HFFc6 (cell line): ENCODE data around the gene C1QTNF12. TPM values are rescaled to one million over a fixed set of nuclear protein-coding genes. Genes with fewer than 3 reads are reported as not detected.
A peak's percentile ranks its signal among the peaks of the same experiment; 100 is the strongest.

Source experiments
- DNase-seq: peaks from one replicate; pipeline ENCODE4 v3.0.0-alpha.2; 2018
- H3K27ac Mint-ChIP-seq: 2 replicates; pipeline ENCODE4 v1.8.0; 2020; ENCODE audit warnings: mild to moderate bottlenecking, mixed read lengths
- H3K27me3 Mint-ChIP-seq: 2 replicates; pipeline ENCODE4 v1.8.0; 2021; ENCODE audit warnings: mild to moderate bottlenecking, moderate library complexity, mixed read lengths; ENCODE audit not compliant: insufficient read depth
- H3K36me3 Mint-ChIP-seq: 2 replicates; pipeline ENCODE4 v1.8.0; 2021; ENCODE audit warnings: low read depth, mixed read lengths
- H3K4me1 Mint-ChIP-seq: 2 replicates; pipeline ENCODE4 v1.8.0; 2020; ENCODE audit warnings: low read depth, mixed read lengths
- H3K4me3 Mint-ChIP-seq: 2 replicates; pipeline ENCODE4 v1.8.0; 2020; ENCODE audit warnings: mild to moderate bottlenecking, moderate library complexity, mixed read lengths
- H3K9me3 Mint-ChIP-seq: 2 replicates; pipeline ENCODE4 v1.8.0; 2020; ENCODE audit warnings: mild to moderate bottlenecking, mixed read lengths
- total RNA-seq, 6 experiments: library from RNA; stranded (reverse); fragmentation: NEBNext Ultra II Directional; extraction: Animal tissue kit (Norgen Biotek cat#: 25700); gene quantifications; 2 replicates in 1 of 6; 3 replicates in 5 of 6; pipeline ENCODE4 v1.2.3, GENCODE V29; 2021
- TF ChIP-seq, protein P1 (sequence below): fragments of 200-600 bp; sonication (generic); IDR thresholded peaks from 2 replicates; pipeline ENCODE4 v1.5.0; 2021; ENCODE audit warnings: antibody characterized with exemption, mild to moderate bottlenecking

The C1QTNF12 gene
- total RNA-seq, 6 experiments from 2014 or later: 0.31 to 1.7 (median 1.1) TPM

DNA sequence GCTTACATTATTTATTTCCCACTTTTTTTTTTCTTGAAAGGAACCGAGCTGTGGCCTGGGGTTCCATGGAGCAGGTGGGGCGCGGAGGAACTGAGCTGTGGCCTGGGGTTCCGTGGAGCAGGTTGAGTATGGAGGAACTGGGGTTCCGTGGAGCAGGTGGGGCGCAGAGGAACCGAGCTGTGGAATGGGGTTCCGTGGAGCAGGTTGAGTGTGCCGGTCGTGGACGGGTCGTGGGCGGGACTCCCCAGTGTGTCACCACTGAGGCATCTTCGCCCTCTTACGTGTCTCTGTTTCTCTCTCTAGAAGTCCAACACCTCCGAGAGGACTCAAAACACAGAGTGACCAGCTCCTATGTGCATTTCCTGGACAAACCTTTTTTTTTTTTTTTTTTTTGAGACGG, 32.5 kb upstream of the C1QTNF12 start:
- Mint-ChIP-seq H3K27ac (no peak overlapping the region), H3K9me3 (no peaks in the 10 kb centered on the region), H3K27me3 (peaks cover 7% of the 10 kb centered on the region), H3K4me3 (no peak overlapping the region), H3K36me3 (no peaks in the 10 kb centered on the region), H3K4me1 (peaks cover 19% of the 10 kb centered on the region)
- TF ChIP-seq, protein P1, sequence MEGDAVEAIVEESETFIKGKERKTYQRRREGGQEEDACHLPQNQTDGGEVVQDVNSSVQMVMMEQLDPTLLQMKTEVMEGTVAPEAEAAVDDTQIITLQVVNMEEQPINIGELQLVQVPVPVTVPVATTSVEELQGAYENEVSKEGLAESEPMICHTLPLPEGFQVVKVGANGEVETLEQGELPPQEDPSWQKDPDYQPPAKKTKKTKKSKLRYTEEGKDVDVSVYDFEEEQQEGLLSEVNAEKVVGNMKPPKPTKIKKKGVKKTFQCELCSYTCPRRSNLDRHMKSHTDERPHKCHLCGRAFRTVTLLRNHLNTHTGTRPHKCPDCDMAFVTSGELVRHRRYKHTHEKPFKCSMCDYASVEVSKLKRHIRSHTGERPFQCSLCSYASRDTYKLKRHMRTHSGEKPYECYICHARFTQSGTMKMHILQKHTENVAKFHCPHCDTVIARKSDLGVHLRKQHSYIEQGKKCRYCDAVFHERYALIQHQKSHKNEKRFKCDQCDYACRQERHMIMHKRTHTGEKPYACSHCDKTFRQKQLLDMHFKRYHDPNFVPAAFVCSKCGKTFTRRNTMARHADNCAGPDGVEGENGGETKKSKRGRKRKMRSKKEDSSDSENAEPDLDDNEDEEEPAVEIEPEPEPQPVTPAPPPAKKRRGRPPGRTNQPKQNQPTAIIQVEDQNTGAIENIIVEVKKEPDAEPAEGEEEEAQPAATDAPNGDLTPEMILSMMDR: no peak
- DNase-seq: no peak

DNA sequence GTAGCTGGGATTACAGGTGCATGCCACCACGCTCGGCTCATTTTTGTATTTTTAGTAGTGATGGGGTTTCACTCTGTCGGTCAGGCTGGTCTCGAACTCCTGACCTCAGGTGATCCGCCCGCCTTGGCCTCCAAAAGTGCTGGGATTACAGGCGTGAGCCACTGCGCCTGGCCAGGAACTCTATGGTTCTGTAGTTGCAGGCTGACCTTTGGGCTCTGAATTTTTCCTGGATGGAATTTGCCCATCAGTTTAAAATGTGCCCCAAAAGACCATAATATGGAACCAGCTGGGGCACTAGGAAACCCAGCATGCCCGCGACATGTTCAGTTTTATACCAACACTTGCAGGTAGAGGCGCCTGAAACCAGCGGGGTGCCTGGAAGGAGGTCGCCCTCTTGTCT, 32.1 kb upstream of the C1QTNF12 start:
- Mint-ChIP-seq H3K9me3 (no peaks in the 10 kb centered on the region), H3K4me1 (peaks cover 19% of the 10 kb centered on the region), H3K27me3 (peaks cover 7% of the 10 kb centered on the region), H3K4me3 (no peak overlapping the region), H3K27ac (no peak overlapping the region), H3K36me3 (no peaks in the 10 kb centered on the region)
- DNase-seq: no peak
- TF ChIP-seq, protein P1: no peak

DNA sequence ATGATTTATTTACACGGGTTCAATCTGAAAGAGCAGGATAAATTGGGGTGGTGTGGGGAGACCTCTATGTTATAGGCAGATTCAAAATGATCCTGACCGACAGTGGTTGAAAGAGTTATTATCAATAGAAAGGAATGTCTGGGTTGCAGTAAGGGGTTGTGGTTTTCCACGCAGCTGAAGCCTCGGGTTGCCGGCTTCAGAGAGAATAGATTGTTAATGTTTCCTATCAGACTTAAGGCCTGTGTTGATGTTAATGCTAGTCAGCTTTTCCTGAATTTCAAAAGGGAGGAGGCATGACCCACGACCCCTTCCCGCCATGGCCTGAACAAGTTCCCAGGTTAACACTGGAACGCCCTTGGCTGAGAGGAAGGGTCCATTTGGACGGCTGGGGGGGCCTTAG, 29.3 kb upstream of the C1QTNF12 start:
- TF ChIP-seq, protein P1: no peak
- Mint-ChIP-seq H3K4me3 (no peak overlapping the region), H3K4me1 (peaks cover 26% of the 10 kb centered on the region), H3K9me3 (no peaks in the 10 kb centered on the region), H3K27me3 (peaks cover 5% of the 10 kb centered on the region), H3K27ac (no peak overlapping the region), H3K36me3 (peaks cover 22% of the 10 kb centered on the region)
- no peak for DNase-seq

DNA sequence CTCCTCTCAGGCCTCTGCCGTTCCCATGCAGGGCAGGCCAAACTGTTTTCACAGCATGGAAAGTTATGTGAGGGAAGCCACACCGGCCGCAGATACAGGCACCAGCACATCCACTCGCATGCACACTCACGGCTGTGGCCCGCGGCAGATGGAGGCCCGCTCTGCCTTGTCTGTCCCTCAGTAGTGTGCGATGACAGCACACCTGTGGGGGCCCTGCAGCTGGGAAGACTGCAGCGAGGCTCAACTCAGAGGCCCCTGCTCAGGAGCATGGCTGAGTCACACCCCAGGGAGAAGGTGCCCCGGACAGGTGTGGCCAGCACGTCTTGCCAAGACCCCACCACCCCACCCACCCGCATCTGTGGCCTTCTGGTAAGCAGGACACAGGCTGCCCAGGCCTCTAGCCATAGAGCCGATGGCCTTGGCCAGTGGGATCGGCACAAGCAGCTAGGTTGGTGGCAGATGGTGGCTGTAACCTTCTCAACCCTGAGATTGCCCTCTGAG, 28.5 kb upstream of the C1QTNF12 start:
- Mint-ChIP-seq H3K4me1 (peaks cover 34% of the 10 kb centered on the region), H3K9me3 (no peaks in the 10 kb centered on the region), H3K4me3 (peak overlapping the region; percentile 80), H3K27ac (peak overlapping the region; percentile 78; the same call in 1 of the 2 replicates), H3K27me3 (peaks cover 5% of the 10 kb centered on the region), H3K36me3 (peaks cover 31% of the 10 kb centered on the region)
- DNase-seq: no peak
- TF ChIP-seq, protein P1: no peak

DNA sequence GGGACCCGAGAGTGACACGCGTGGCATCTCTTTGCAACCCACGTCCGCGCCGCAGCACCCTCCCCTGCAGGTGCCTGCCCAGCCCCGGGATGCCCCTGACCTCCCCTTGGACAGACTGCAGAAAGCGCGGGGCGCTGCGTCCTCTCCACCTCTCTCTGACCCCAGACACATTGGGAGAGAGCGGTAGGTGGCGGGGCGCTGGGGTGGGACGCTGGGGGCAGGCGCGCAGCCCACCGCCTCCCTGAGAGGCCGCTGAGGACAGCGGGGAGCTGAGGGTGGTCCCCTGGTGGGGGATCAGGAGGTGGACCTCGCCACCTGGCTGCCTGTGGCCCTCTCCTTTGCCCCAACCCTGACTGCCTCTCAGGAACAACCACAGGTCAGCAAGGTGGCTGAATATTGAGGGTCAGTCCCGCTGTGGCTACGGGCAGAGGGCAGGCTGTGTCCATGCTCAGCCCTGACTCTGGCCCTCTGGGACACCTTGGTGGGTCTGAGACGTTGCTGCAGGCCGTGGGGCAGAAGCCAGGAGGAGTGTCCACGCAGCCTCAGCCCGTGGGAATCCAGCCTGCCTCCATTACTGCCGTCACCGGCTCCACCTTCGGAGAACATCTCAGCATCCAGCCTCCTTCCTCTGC, 27.9 kb upstream of the C1QTNF12 start:
- H3K9me3 Mint-ChIP-seq: no peaks in the 10 kb centered on the region
- TF ChIP-seq, protein P1: no peak; the same call in 1 of the 2 replicates
- no peak for DNase-seq

More for the DNA sequence above, 27.9 kb upstream of the C1QTNF12 start:
- Mint-ChIP-seq H3K27ac (peak overlapping the region; percentile 78; the same call in 1 of the 2 replicates), H3K4me3 (peak overlapping the region; percentile 80), H3K27me3 (peaks cover 5% of the 10 kb centered on the region), H3K4me1 (peaks cover 39% of the 10 kb centered on the region), H3K36me3 (peaks cover 34% of the 10 kb centered on the region)
